Astrocyte (in vitro differentiated cells and primary cell): ENCODE measurements around the gene EDNRA.

Experiments used
- CTCF ChIP-seq: IDR thresholded peaks from 2 replicates; pipeline ENCODE4 v1.5.1; 2011; ENCODE audit warnings: low read depth, mild to moderate bottlenecking, inconsistent platforms, low read length, moderate library complexity; ENCODE audit not compliant: insufficient read depth
- EZH2 ChIP-seq: IDR thresholded peaks from 2 replicates; pipeline ENCODE4 v1.6.1; 2012; ENCODE audit warnings: mild to moderate bottlenecking, low read length, inconsistent platforms; ENCODE audit not compliant: insufficient read depth

GRCh38 chr4:147518846-147519767 is 38.2 kb downstream of the EDNRA start:
- TF ChIP-seq CTCF (peak; percentile 99), EZH2 (no peak)
